Measurements from ENCODE around the gene IFT88. TPM values are rescaled to one million over a fixed set of nuclear protein-coding genes. Genes with fewer than 3 reads are reported as not detected.

The IFT88 gene
- total RNA-seq, 1 donor from 2014 or later, result 8.7 TPM

- H3K4me3 Mint-ChIP-seq (ENCODE audit: unreplicated experiment), result no peak overlapping the region
- H3K27me3 Mint-ChIP-seq (ENCODE audit: unreplicated experiment), result peaks cover 5% of the 10 kb centered on the region
- H3K9me3 Mint-ChIP-seq (ENCODE audit: unreplicated experiment), result peaks cover 2% of the 10 kb centered on the region
- peaks cover 10% of the 10 kb centered on the region for H3K36me3 Mint-ChIP-seq (ENCODE audit: unreplicated experiment)
- DNase-seq, result no peak
- H3K4me1 Mint-ChIP-seq (ENCODE audit: low read depth, unreplicated experiment), result no peaks in the 10 kb centered on the region
- no peak overlapping the region for H3K27ac Mint-ChIP-seq (ENCODE audit: unreplicated experiment)
- TF ChIP-seq, protein P1, sequence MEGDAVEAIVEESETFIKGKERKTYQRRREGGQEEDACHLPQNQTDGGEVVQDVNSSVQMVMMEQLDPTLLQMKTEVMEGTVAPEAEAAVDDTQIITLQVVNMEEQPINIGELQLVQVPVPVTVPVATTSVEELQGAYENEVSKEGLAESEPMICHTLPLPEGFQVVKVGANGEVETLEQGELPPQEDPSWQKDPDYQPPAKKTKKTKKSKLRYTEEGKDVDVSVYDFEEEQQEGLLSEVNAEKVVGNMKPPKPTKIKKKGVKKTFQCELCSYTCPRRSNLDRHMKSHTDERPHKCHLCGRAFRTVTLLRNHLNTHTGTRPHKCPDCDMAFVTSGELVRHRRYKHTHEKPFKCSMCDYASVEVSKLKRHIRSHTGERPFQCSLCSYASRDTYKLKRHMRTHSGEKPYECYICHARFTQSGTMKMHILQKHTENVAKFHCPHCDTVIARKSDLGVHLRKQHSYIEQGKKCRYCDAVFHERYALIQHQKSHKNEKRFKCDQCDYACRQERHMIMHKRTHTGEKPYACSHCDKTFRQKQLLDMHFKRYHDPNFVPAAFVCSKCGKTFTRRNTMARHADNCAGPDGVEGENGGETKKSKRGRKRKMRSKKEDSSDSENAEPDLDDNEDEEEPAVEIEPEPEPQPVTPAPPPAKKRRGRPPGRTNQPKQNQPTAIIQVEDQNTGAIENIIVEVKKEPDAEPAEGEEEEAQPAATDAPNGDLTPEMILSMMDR (IDR thresholded peaks at IDR 0.05; ENCODE audit: partially characterized antibody, unreplicated experiment), result no peak
These were observed 32.8 kb upstream of the IFT88 start for GRCh38 chr13:20534038-20534608.

DNA sequence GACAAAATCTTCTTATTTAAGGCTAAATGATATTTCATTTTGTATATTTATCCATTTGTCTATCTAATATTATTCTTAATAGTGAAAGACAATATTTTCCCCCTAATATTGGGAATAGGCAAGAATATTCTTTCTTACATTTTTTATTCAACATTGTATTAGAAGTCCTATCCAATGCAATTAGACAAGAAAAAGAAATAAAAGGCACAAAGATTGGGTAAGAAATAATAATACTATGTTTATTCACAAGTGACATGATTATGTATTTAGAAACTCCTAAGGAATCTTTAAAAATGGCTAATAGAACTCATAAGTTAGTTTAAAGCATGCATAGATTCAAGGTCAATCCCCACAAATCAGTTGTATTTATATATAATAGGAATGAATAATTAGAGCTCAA is 30.0 kb upstream of the IFT88 start:
- peaks cover 4% of the 10 kb centered on the region for H3K9me3 Mint-ChIP-seq (ENCODE audit: unreplicated experiment)
- no peak overlapping the region for H3K4me3 Mint-ChIP-seq (ENCODE audit: unreplicated experiment)
- peaks cover 5% of the 10 kb centered on the region for H3K27me3 Mint-ChIP-seq (ENCODE audit: unreplicated experiment)
- no peak overlapping the region for H3K27ac Mint-ChIP-seq (ENCODE audit: unreplicated experiment)
- TF ChIP-seq, protein P1 (IDR thresholded peaks at IDR 0.05; ENCODE audit: partially characterized antibody, unreplicated experiment), result no peak
- DNase-seq, result no peak
- H3K36me3 Mint-ChIP-seq (ENCODE audit: unreplicated experiment), result peaks cover 13% of the 10 kb centered on the region
- no peaks in the 10 kb centered on the region for H3K4me1 Mint-ChIP-seq (ENCODE audit: low read depth, unreplicated experiment)

GRCh38 chr13:20544201-20544923 is 22.6 kb upstream of the IFT88 start:
- Mint-ChIP-seq H3K9me3 (ENCODE audit: unreplicated experiment) (peaks cover 2% of the 10 kb centered on the region), H3K27ac (ENCODE audit: unreplicated experiment) (no peak overlapping the region), H3K27me3 (ENCODE audit: unreplicated experiment) (no peaks in the 10 kb centered on the region), H3K4me3 (ENCODE audit: unreplicated experiment) (no peak overlapping the region), H3K4me1 (ENCODE audit: low read depth, unreplicated experiment) (no peaks in the 10 kb centered on the region), H3K36me3 (ENCODE audit: unreplicated experiment) (peaks cover under 1% of the 10 kb centered on the region)
- no peak for DNase-seq
- TF ChIP-seq, protein P1 (IDR thresholded peaks at IDR 0.05; ENCODE audit: partially characterized antibody, unreplicated experiment), result no peak

- Mint-ChIP-seq H3K27me3 (ENCODE audit: unreplicated experiment) (no peaks in the 10 kb centered on the region), H3K9me3 (ENCODE audit: unreplicated experiment) (no peaks in the 10 kb centered on the region), H3K27ac (ENCODE audit: unreplicated experiment) (no peak overlapping the region), H3K36me3 (ENCODE audit: unreplicated experiment) (no peaks in the 10 kb centered on the region), H3K4me1 (ENCODE audit: low read depth, unreplicated experiment) (no peaks in the 10 kb centered on the region), H3K4me3 (ENCODE audit: unreplicated experiment) (no peak overlapping the region)
- no peak for DNase-seq
- TF ChIP-seq, protein P1 (IDR thresholded peaks at IDR 0.05; ENCODE audit: partially characterized antibody, unreplicated experiment), result no peak
These were observed 20.4 kb upstream of the IFT88 start for GRCh38 chr13:20546556-20546955.

DNA sequence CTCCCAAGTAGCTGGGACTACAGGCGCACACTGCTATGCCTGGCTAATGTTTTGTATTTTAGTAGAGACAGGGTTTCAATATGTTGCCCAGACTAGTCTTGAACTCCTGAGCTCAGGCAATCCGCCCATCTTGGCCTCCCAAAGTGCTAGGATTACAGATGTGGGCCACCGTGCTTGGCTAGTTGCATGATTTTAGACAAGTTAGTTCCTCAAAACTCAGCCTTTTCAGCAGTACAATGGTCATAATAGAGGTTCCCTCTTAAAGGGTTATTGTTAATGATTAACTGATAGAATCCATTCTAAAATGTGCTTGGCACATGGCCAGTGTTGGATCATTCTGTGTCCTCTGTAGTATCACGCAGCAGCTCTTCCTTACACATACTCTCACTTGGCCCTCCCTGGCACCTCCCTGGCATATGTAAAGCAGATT is 19.5 kb upstream of the IFT88 start:
- TF ChIP-seq, protein P1 (IDR thresholded peaks at IDR 0.05; ENCODE audit: partially characterized antibody, unreplicated experiment), result no peak

More for the DNA sequence above, 19.5 kb upstream of the IFT88 start:
- H3K27me3 Mint-ChIP-seq (ENCODE audit: unreplicated experiment), result no peaks in the 10 kb centered on the region
- H3K4me3 Mint-ChIP-seq (ENCODE audit: unreplicated experiment), result no peak overlapping the region
- H3K9me3 Mint-ChIP-seq (ENCODE audit: unreplicated experiment), result no peaks in the 10 kb centered on the region
- H3K36me3 Mint-ChIP-seq (ENCODE audit: unreplicated experiment), result no peaks in the 10 kb centered on the region
- no peaks in the 10 kb centered on the region for H3K4me1 Mint-ChIP-seq (ENCODE audit: low read depth, unreplicated experiment)
- no peak overlapping the region for H3K27ac Mint-ChIP-seq (ENCODE audit: unreplicated experiment)
- DNase-seq, result no peak

Measured in glutamatergic neuron (in vitro differentiated cells).